ENCODE results near the gene TNFRSF4. TPM values are rescaled to one million over a fixed set of nuclear protein-coding genes. Genes with fewer than 3 reads are reported as not detected.
"Not testable (repeated sequence)": the region's sequence is repeated elsewhere in the genome, so short reads cannot be mapped to it uniquely, and the experiment has no call there.

Gene TNFRSF4
- total and polyA plus RNA-seq, 4 donors: 0.20 to 1.5 (median 1.1) TPM

- no peaks in the 10 kb centered on the region for H3K9me3 ChIP-seq (ENCODE audit: control insufficient read depth, insufficient read depth, low read length)
- DNase-seq (ENCODE audit: low read depth in 4 of 6, low spot score in 6 of 6): no peak
- WGBS (ENCODE audit: insufficient coverage): 82% methylated on average over 19 of the region's 21 CpGs
- peaks cover 15% of the 10 kb centered on the region for H3K36me3 ChIP-seq (ENCODE audit: control insufficient read depth, insufficient read depth, low read length)
- H3K4me1 ChIP-seq (ENCODE audit: control insufficient read depth, insufficient read depth, low read length): peaks cover 14% of the 10 kb centered on the region
- no peak overlapping the region for H3K27ac ChIP-seq (ENCODE audit: low read depth, low read length)
- H3K27me3 ChIP-seq (ENCODE audit: control insufficient read depth, insufficient read depth, low read length): peaks cover 23% of the 10 kb centered on the region
- no peak overlapping the region for H3K4me3 ChIP-seq (ENCODE audit: low read depth, low read length)
These were observed 36.3 kb downstream of the TNFRSF4 start for GRCh38 chr1:1177452-1178206.

DNA sequence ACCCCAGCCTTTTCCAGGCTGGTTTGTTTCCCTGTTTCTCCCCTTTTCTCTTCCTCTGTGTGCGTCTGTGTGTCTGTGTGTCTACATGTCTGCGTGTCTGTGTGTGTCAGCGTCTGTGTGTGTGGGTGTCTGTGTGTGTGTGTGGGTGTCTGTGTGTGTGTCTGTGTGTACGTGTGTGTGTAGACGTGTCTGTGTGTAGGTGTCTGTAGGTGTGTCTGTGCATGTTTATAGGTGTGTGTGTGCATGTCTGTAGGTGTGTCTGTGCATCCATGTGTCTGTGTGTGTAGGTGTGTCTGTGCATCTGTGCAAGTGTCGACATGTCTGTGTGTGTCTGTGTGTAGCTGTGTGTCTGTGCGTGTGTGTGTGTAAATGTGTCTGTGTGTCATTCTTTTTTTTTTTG is 37.0 kb downstream of the TNFRSF4 start:
- Histone ChIP-seq H3K27ac (ENCODE audit: low read depth, low read length) (no peak overlapping the region), H3K36me3 (ENCODE audit: control insufficient read depth, insufficient read depth, low read length) (peaks cover 10% of the 10 kb centered on the region), H3K4me1 (ENCODE audit: control insufficient read depth, insufficient read depth, low read length) (peaks cover 12% of the 10 kb centered on the region), H3K9me3 (ENCODE audit: control insufficient read depth, insufficient read depth, low read length) (no peaks in the 10 kb centered on the region), H3K27me3 (ENCODE audit: control insufficient read depth, insufficient read depth, low read length) (peaks cover 23% of the 10 kb centered on the region), H3K4me3 (ENCODE audit: low read depth, low read length) (no peak overlapping the region)
- 79% methylated on average over 3 of the region's 7 CpGs for WGBS (ENCODE audit: insufficient coverage)
- no peak for DNase-seq (ENCODE audit: low read depth in 4 of 6, low spot score in 6 of 6)

DNA sequence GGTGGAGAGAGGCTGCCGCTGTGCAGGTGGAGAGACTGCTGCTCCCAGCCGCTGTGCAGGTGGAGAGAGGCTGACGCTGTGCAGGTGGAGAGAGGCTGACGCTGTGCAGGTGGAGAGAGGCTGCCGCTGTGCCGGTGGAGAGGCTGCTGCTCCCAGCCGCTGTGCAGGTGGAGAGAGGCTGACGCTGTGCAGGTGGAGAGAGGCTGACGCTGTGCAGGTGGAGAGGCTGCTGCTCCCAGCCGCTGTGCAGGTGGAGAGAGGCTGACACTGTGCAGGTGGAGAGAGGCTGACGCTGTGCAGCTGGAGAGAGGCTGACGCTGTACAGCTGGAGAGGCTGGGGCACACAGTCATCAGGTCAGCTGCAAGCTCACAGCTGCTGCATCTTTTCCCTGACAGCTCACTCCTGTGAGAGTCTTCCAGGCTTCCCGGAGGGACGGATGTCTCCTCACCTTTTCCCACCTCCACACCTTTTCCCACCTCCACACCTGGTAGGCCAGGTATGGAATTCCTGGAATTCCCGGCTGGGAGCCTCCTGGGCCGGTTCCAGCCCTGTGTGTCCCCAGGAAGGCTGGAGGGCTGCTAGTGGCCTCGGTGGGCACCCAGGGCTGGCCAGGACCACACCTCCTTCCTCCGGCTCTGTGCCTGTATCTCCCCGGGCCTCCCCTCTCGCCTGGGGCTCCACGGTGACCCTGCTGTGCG is 37.7 kb downstream of the TNFRSF4 start:
- H3K27me3 ChIP-seq (ENCODE audit: control insufficient read depth, insufficient read depth, low read length): peaks cover 23% of the 10 kb centered on the region

GRCh38 chr1:1175221-1176062 is 38.5 kb downstream of the TNFRSF4 start:
- no peak overlapping the region for H3K27ac ChIP-seq (ENCODE audit: low read depth, low read length)
- H3K27me3 ChIP-seq (ENCODE audit: control insufficient read depth, insufficient read depth, low read length): peaks cover 23% of the 10 kb centered on the region
- H3K9me3 ChIP-seq (ENCODE audit: control insufficient read depth, insufficient read depth, low read length): no peaks in the 10 kb centered on the region
- H3K4me1 ChIP-seq (ENCODE audit: control insufficient read depth, insufficient read depth, low read length): peaks cover 15% of the 10 kb centered on the region
- WGBS (ENCODE audit: insufficient coverage): 86% methylated on average over 23 of the region's 29 CpGs
- H3K4me3 ChIP-seq (ENCODE audit: low read depth, low read length): no peak overlapping the region
- no peak for DNase-seq (ENCODE audit: low read depth in 4 of 6, low spot score in 6 of 6)
- H3K36me3 ChIP-seq (ENCODE audit: control insufficient read depth, insufficient read depth, low read length): peaks cover 10% of the 10 kb centered on the region

More for the DNA sequence above, 37.7 kb downstream of the TNFRSF4 start:
- peaks cover 12% of the 10 kb centered on the region for H3K4me1 ChIP-seq (ENCODE audit: control insufficient read depth, insufficient read depth, low read length)
- H3K36me3 ChIP-seq (ENCODE audit: control insufficient read depth, insufficient read depth, low read length); H3K9me3 ChIP-seq (ENCODE audit: control insufficient read depth, insufficient read depth, low read length); DNase-seq (ENCODE audit: low read depth in 4 of 6, low spot score in 6 of 6); H3K27ac ChIP-seq (ENCODE audit: low read depth, low read length); H3K4me3 ChIP-seq (ENCODE audit: low read depth, low read length): not testable (repeated sequence)
- 56% methylated on average over 19 of the region's 22 CpGs for WGBS (ENCODE audit: insufficient coverage)

GRCh38 chr1:1173793-1174415 is 40.0 kb downstream of the TNFRSF4 start, which contains the start of gene TTLL10:
Gene TTLL10, plus strand, starts transcription at chr1:1173880. Its CDS starts 5,336 bp downstream, at chr1:1179216.
- Histone ChIP-seq H3K9me3 (ENCODE audit: control insufficient read depth, insufficient read depth, low read length) (no peaks in the 10 kb centered on the region), H3K27me3 (ENCODE audit: control insufficient read depth, insufficient read depth, low read length) (peaks cover 23% of the 10 kb centered on the region), H3K27ac (ENCODE audit: low read depth, low read length) (no peak within 1 kb of the TSS), H3K4me1 (ENCODE audit: control insufficient read depth, insufficient read depth, low read length) (peaks cover 22% of the 10 kb centered on the region), H3K4me3 (ENCODE audit: low read depth, low read length) (no peak within 1 kb of the TSS), H3K36me3 (ENCODE audit: control insufficient read depth, insufficient read depth, low read length) (peaks cover 6% of the 10 kb centered on the region)
- DNase-seq (ENCODE audit: low read depth in 4 of 6, low spot score in 6 of 6): no peak
- WGBS (ENCODE audit: insufficient coverage): 10% methylated on average over 34 of the region's 35 CpGs

DNA sequence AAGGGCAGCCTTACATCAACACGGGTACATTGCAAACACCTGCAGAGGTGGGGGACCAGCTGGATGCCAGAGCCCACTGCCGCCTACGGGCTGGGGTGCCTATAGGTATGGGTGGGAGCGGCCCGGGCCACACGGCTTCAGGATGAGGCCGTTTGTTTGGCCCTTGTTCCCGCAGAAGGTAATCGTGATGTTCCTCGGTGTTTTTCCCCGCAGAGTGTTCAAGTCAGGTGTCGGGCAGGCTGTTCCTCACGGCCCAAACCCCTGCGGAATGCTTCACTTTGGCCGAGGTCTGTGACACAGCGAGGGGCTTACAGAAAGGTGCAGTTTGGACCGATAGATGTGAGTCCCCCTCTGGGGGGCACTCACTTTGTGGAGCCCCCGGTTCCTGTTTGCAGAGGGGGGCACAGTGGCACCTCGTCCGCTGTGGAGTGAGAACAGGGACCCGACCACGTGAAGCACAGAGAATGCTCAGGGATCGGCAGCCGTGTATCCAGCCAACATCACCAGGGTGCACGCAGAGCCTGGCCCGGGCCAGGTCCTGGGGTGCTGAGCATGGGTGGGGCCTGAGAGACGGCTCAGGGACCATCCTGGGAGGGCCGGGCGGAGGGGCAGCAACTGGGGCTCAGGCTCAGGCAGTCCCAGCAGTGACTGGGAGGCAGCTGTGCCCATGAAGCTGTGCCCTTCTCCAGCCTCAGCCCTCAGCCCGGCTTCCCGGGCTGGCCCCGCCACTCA is 40.7 kb downstream of the TNFRSF4 start:
- H3K27me3 ChIP-seq (ENCODE audit: control insufficient read depth, insufficient read depth, low read length): peaks cover 23% of the 10 kb centered on the region
- no peak overlapping the region for H3K4me3 ChIP-seq (ENCODE audit: low read depth, low read length)
- 59% methylated on average over 31 of the region's 32 CpGs for WGBS (ENCODE audit: insufficient coverage)
- H3K9me3 ChIP-seq (ENCODE audit: control insufficient read depth, insufficient read depth, low read length): no peaks in the 10 kb centered on the region
- H3K36me3 ChIP-seq (ENCODE audit: control insufficient read depth, insufficient read depth, low read length): peaks cover 3% of the 10 kb centered on the region
- no peak for DNase-seq (ENCODE audit: low read depth in 4 of 6, low spot score in 6 of 6)
- peaks cover 22% of the 10 kb centered on the region for H3K4me1 ChIP-seq (ENCODE audit: control insufficient read depth, insufficient read depth, low read length)
- no peak overlapping the region for H3K27ac ChIP-seq (ENCODE audit: low read depth, low read length)

DNA sequence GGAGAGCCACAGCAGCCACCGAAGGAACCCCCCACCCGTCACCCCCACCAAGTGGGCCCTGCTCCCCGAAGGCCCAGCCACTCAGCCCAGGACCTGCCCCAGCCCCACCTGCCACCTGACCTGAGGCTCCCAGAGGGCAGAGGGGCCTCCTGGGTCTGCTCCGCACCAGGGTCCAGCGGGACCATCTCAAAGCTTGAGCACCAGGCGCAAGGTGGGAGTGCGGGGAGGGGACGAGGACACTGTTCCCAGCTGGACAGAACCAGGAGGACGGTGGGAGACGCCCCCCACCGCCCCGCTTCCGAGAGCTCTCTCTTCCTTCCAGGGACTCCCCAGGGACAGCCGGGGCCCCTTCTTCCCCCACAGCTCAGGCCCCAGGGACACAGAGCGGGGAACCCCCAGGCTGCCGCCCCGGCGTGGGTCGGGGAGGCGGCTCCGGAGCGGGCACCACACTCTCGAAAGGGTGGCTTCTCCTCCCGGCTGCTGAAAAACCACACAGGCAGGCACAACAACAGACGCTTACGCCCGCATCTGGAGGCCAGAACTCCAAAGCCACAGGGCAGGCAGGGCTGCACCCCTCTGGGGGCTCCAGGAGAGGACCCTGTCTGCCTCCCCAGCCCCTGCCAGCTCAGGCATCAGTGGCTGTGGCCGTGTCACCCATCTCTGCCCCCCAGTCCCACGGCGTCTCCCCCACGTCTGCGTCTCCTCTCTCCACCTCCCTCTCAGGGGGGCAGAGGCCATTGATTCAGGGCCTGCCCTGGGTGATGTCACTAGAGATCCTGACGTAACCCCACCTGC is 42.2 kb downstream of the TNFRSF4 start:
- Histone ChIP-seq H3K9me3 (ENCODE audit: control insufficient read depth, insufficient read depth, low read length) (no peaks in the 10 kb centered on the region), H3K27me3 (ENCODE audit: control insufficient read depth, insufficient read depth, low read length) (peaks cover 23% of the 10 kb centered on the region), H3K4me1 (ENCODE audit: control insufficient read depth, insufficient read depth, low read length) (peaks cover 22% of the 10 kb centered on the region), H3K27ac (ENCODE audit: low read depth, low read length) (no peak overlapping the region), H3K4me3 (ENCODE audit: low read depth, low read length) (no peak overlapping the region), H3K36me3 (ENCODE audit: control insufficient read depth, insufficient read depth, low read length) (no peaks in the 10 kb centered on the region)
- DNase-seq (ENCODE audit: low read depth in 4 of 6, low spot score in 6 of 6): no peak
- 84% methylated on average over 32 of the region's 33 CpGs for WGBS (ENCODE audit: insufficient coverage)

DNA sequence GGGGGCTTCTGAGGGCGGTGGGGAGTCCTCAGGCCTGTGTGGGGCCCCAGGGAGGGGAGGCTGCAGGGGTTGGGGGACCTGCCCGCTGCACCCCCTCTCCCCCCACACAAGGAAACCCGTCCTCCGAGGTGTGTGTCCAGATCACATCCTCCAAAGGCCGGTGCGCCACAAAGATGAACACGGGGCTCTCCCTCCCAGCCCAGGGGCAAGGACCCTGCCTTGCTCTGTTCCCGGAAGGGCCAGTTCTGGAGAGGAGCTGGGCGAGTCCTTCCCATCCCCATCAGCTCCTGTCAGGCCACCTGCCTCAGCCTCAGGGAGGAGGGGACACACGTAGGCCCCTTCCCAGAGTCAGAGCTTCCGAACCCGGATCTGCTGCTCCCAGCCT is 42.8 kb downstream of the TNFRSF4 start:
- Histone ChIP-seq H3K27ac (ENCODE audit: low read depth, low read length) (no peak overlapping the region), H3K4me1 (ENCODE audit: control insufficient read depth, insufficient read depth, low read length) (peaks cover 26% of the 10 kb centered on the region), H3K36me3 (ENCODE audit: control insufficient read depth, insufficient read depth, low read length) (no peaks in the 10 kb centered on the region), H3K4me3 (ENCODE audit: low read depth, low read length) (no peak overlapping the region), H3K27me3 (ENCODE audit: control insufficient read depth, insufficient read depth, low read length) (peaks cover 20% of the 10 kb centered on the region), H3K9me3 (ENCODE audit: control insufficient read depth, insufficient read depth, low read length) (no peaks in the 10 kb centered on the region)
- WGBS (ENCODE audit: insufficient coverage): 83% methylated on average over 11 of the region's 12 CpGs
- DNase-seq (ENCODE audit: low read depth in 4 of 6, low spot score in 6 of 6): no peak
